ENCODE data around the gene ALAS1.

The ALAS1 gene

DNA sequence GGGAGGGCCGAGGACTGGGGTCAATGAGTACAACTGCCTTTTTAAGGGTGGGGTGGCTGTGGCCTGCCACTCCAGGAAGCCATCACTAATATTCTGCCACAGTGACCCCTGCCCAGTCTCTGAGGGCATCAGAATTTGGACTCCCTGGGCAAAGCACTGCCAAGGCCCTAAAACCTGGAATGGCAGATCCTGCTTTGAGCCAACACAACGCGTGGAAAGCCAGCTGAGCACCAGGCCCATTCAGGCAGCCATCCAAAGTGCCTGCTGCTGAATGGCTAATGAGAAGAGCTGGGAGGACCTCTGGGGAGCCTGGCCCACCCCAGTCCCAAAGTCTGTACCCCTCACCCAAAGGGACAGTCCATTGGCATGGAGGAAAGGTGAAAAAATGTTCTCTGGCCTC, 36.0 kb downstream of the ALAS1 start:
- DNase-seq (ENCODE audit: low read depth, low spot score): no peak

DNA sequence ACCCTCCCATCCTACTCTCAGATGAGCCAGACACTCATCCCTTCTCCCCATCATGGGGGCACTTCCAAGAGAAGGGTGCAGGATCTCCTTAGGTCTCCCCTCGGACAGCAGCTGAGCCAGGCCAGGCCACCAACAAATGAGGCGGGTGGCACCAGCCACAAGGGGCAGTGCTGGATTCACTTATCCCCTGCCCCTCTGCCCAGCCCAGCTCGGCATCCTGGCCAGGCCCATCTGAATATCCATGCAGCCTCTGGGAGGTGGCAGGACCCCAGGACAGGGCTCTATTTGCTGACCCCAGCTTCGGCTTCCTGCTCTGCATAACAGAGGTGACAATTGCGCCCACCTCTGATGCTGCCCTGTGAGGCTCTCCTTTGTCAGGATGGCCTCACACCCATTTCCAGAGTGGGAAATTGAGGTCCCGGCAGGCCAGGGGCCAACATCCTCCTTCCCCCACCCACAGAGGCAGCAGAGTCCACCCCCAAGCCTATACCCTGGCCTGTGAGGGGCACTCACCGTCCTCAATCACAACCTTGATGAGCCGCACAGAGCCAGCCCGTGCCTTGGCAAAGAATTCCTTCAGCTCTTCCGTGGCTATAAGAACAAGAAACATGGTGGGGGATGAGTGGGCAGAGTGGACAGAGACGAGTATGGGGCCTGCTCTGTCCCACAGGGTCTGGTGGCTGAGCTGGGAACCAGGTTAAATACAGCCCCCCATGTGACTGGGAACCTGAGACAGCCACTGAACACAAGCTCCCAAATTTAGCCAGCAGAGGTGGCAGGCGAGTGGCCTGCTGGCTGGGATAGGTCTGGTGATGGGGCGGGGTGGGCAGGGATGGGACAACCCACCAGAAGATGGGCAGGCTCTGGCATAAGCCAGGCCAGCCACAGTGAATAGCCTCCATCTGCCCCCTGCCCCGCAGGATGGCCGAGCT, 36.8 kb downstream of the ALAS1 start:
- no peak for DNase-seq (ENCODE audit: low read depth, low spot score)

DNA sequence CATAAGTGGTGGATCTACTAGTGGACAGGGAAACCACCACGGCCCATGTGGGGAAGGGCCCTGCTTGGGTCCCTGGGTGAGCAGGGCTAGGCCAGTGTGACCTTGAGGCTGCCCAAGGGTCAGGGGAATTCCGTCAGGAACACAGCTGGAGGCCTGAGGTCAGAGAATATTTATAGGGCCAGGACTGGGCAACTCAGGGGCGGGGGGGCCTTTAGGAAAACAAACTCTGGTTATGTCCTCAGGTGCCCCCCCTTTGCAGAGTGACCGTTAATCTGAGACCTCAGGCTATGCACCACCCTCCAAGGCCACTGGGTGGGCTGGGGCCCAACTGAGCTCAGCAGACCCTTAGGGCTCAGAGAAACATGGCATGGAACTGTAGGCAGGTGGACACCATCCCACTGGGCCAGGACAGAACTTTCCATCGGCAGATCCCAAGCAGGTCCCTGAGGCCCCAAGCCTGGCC, 38.5 kb downstream of the ALAS1 start:
- DNase-seq (ENCODE audit: low read depth, low spot score): no peak

DNA sequence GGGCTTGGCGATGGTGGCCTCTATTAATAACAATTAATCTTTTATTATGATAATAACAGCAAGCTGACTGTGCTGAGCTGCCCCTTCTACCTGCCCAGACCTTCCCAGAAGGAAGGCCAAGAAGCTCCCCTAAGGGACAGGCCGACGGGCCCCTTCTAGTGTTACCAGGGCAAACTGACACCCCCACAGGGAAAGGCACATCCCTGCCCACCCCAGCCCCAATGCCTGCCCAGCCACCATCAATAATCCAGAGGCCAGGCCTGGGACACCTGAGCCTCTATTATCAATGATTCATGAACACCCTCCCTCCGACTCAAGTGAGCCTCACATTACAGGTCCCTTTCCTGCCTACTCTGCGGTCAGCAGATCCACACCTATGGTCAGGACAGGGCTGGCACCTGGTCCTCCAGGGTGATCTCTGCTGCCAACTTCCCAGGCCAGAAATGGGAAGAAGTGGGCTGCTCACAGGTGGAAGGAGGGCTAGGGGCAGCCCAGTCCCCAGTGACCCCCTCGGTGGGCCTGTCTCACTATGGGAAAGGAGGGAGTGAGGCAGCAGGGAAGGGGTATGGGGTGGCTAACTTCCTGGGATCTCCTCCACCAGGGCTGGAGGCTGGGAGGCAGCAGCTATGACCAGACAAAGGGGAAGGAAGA, 39.2 kb downstream of the ALAS1 start:
- no peak for DNase-seq (ENCODE audit: low read depth, low spot score)

DNA sequence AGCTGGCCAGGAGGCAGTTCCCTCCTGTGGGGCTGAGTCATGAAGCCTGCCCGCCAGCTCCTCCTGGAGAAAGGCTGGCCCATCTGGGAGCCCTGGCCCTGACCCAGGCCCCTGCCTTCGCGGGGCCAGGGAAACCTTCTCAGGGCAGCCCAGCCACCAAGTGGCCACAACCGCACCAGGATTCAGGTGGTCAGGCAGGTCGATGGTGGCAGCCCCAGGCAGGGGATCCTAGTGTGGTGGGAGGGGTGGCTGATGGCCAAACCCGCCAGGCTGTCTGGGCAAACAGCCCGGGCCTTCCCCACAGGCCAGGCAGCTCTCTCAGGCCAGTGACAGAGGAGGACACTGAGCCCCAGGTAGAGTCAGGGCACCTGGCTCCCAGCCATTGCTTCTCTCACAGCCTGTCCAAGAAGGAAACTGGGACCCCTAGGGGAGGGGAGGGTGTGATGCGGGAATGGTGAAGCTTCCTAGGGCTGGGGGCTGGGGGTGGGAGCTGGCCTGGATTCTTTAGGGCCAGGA, 39.8 kb downstream of the ALAS1 start:
- peak; percentile 95 for DNase-seq (ENCODE audit: low read depth, low spot score)

DNA sequence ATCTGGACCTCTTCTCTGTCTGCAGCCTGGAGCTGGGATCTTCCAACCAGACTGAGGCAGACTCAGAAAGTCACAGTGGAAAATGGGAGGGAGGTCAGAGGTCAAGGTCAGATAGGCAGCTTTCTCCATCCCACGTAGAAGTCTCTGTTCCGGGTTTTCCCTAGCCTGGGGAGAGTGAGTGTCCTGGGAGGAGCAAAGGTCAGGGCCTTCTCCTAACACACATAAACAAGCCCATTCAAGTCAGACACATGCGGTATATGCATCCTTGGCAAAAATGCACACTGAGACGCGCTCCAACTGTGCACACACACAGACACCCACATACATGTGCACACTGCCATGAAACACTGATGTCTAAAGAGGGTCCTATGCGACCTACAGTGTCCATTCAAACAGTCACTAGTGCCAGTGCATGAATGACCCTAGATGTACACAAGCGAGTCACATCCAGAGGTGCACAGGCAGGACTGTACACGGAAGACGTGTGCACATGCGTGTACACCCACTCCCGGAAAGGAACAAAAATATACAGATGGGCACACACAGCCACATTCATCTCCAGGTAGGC, 40.3 kb downstream of the ALAS1 start:
- DNase-seq (ENCODE audit: low read depth, low spot score): peak; percentile 41

DNA sequence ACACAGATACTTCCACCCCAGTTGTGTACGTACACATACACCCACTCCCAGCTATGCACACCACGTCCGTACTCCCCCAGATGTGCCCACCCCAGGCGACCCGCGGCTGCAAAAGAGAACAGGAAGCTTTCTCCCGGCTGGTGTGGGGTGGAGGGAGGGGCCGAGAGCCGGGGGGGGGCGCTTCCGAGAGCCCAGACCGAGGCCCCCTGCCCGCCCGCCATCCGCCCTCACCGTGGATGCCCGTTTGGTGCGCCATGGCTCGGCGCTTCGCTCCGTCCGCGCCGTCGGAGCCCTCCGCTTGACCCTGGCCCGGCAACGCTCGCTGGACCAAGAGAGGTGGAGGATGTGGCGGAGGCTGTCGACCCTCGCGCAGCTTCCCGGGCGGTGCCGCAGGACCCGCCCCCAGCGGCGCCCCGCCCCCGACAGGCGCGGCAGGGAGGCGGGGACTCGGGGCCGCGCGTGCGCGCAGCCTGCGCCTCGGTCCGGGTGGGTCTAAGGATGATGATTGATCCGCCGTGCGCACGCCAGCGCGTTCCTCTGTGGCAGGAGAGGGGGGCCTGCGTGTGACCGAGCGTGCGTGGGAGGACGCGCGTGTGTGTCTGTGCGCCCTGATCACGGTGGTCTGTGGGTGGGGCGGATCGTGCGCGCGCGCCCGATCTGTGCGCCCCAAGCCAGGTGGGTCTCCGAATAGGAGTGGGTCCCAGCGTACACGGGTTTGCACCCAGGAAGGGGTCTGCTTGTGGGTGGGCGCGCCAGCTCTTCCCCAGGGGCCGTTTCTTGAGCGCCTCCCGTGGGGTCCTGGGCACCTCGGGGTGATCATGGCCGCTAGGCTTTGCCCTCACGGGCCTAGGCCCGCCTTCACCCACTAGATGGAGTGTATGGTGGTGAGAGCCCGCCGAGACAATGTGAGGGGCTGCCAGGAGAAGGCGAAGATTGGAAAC, 41.1 kb downstream of the ALAS1 start, which contains the start of gene TWF2:
TWF2 (minus strand) TSS at position 398 of the 941 bp plus-strand sequence; CDS start at position 256, 142 bp downstream.
- DNase-seq (ENCODE audit: low read depth, low spot score): peak; percentile 94

DNA sequence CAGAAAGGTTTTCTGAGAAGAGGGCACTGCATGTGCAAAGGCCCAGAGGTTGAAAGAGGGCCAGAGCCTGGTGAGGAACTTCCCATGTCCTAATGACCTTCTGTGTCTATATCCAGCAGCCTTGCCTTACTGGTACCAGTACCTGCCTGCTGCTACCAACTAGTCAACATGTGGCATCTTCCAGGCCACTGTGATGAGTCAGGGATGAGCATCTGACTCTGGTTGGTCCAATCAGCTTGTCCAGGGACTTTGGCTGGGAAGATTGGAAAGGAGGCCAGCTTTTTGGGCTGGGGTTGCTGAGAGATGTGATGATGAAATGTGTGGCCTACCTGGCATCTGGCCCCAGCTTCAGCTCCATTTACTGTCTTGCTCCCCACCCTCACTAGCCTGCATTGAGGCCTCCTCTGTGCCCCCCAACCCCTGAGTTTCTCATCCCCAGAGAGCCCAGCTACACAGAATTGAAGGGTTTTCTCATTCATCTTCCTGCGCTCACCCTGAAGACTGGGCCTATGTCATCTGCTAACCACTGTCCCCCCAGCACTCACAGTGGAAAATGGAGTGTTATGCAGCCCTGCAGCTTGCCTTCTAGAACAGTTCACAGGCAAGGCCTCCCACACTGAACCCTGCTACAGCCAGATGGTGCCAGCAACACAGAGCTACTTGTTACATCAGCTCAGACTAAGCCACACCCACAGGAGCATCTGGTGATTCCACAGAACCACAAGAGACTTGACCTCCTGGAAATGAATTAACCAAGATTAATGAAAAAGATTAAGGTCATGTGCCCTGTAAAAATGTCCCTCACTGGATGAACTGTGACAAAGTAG, 42.3 kb downstream of the ALAS1 start:
- DNase-seq (ENCODE audit: low read depth, low spot score): peak; percentile 69

DNA sequence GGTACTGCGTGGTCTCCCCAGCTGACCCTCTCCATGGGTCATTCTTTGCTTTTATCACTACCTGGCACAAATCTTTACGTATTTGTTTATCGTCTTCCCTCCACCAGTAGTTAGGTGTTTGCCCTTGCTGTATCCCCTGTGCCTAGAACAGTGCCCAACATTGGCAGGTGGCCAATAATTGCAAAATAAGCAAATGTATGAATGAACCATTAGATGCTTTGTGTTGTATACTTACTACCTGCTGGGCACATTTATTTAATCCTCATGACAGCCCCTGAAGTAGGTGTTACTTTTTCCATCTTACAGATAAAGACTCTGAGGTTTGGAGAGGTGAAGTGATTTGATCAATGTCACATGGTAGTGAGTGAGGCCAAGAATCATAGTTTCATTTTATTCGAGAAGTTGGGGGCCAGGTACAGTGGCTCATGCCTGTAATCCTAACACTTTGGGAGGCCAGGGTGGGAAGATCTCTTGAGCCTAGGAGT, 43.0 kb downstream of the ALAS1 start:
- DNase-seq (ENCODE audit: low read depth, low spot score): no peak

DNA sequence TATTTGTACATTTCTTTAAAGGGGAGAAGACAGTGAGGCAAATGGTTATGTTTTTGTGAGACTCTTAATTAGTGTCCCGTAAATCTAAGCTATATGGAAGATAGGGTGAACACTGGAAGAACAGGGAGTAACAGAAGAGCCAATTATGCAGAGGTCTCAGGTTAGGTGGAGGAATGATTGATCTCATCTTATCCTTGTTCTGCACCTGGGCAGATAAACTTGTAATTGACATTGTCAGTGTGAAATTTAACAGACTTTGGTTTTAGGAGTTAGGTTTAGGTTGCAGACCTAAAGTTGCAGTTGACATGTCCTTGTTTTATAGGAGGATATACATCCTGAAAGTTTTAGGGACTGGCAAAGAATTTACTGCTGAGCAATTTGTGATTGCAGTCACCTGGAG, 44.1 kb downstream of the ALAS1 start:
- no peak for DNase-seq (ENCODE audit: low read depth, low spot score)

DNA sequence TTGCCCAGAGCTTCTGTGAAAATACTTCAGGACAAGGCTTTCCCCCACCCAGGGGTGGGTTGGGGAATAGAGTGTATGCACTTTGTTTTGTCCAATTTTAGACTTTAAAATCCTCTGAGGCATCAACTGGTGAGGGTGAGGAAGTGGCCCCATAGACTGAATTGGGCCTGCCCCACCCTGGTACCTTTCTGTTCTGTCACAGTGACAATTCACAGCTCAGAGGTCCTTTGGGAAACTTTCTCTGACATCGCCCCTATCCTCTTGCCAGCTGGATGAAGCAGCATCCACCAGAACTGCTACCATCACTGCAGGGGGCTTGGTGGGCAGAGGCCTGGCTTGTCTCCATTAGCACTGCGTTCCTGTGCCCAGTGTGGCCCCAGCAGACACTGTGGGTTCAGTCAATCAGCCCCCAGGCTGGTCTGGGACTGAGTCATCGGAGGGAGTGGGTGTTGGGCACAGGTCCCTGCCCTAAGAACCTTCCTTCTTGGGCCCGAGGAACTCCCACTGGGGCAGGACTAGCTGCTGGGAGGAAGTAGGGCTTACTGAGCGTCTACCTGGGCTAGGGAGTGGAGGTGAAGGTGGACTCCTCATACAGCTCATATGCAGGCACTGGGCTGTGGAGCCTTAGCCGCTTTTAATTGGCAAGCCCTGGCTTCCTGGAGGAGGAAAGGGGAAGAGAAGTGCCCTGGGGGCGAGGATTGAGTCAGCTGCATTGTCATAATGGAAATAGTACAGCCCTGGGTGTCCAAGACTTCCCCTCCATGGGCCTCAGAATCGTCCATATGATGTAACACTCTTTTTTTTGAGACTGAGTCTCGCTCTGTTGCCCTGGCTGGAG, 46.0 kb downstream of the ALAS1 start:
- DNase-seq (ENCODE audit: low read depth, low spot score): no peak

DNA sequence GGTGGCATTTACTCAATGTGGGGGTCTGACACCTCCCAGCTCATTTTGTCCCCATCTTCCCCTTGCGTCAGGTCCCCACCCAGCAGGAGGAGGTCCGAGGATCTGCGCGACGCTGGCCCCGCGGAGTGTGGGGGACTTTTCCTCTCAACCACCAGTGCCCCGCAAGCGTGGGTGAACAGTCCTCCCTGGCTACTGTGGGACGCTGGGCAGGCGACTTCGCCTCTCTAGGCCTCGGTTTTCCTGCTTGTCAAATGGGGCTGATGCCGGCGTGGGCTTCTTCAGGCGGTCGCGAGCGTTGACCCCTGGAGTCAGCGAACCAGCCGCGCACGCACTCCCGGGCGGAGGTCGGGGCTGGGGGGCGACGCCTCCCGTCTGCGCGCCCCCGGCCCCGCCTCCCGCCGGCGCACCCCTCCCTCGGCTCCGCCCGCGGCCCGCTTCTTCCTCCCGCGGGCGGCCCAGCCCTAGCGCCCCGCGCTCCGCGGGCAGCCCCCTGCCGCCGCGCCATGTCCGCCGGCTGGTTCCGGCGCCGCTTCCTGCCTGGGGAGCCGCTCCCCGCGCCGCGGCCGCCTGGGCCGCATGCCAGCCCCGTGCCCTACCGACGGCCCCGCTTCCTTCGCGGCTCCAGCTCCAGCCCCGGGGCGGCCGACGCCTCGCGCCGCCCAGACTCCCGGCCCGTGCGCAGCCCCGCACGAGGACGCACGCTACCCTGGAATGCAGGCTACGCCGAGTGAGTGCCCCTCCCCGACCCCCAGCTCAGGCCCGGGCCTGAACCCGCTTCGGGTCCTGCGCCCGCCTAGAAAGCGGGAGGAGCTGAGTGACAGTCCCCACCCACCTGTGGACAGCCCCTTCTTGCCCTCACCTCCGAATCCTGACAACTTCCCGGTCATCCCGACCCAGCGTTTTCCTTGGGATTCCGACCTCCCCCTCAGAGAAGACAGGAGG, 47.6 kb downstream of the ALAS1 start, which contains the start of gene PPM1M:
PPM1M (plus strand) TSS at position 438 of the 942 bp plus-strand sequence; CDS start at position 504, 66 bp downstream.
- peak; percentile 79 for DNase-seq (ENCODE audit: low read depth, low spot score)

DNA sequence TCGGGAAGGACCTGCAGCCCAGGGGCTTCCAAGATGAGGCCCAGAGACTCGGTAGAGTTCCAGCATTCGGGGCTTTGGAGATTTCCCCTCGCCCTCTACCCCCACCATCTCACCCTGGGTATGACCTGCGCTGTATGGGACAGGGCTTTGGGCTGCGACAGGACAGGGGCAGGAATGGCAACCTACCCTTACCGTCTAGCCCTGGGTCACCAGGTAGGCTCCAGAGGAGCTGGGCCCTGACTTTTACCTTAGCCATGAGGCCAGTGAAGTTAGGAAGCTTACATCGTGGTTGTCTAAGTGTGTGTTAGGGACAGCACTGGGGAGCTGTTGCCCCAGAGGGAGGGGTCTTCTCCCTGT, 48.3 kb downstream of the ALAS1 start:
- DNase-seq (ENCODE audit: low read depth, low spot score): no peak

DNA sequence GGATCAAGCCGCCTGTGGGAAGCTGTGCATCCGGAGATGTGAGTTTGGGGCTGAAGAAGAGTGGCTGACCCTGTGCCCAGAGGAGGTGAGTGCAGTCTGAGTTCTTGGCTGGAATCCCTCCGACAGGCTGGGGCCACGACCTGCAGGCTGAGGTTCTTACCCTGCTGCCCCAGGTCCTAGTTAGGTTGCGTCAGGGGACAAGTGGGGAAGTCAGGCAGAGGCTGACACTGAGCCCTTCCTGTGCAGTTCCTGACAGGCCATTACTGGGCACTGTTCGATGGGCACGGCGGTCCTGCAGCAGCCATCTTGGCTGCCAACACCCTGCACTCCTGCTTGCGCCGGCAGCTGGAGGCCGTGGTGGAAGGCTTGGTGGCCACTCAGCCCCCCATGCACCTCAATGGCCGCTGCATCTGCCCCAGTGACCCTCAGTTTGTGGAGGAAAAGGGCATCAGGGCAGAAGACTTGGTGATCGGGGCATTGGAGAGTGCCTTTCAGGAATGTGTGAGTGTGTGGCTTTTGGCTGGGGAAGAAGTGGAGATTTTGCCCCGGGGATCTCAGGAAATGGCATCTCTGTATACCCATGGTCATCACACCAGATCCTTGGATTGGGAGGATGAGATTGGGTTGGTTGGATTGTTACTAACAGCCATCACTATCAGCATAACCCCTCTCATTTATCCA, 48.9 kb downstream of the ALAS1 start:
- no peak for DNase-seq (ENCODE audit: low read depth, low spot score)

DNA sequence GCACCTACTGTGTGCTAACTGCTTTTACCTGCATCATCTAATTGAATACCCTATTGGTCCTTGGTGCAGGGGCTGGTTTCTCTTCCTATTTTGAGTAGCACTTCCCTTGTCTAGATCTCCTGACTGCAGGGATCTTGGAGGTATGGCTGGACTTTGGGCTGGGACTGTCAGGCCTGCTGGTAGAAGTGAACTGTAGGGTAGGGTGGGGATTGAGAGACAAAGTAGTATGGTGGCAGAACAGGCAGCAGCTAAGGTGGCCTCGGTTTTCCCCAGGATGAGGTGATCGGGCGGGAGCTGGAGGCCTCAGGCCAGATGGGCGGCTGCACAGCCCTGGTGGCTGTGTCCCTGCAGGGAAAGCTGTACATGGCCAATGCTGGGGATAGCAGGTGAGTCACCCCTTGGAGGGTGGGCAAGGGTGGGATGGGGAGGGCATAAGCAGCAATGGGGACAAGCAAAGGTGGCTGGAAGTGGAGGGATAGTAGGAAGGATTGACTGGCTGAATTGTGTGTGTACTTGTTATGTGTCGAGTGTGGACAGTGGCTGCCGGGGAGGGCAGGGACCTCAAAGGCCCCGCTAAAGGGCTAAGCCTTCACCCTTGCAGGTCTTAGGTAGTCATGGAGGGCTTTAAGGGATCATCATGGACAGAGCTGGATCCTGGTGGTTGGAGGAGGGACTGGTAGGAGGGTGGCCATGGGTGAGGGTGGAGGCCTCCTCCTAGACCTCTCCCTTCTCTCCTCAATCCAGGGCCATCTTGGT, 49.6 kb downstream of the ALAS1 start:
- DNase-seq (ENCODE audit: low read depth, low spot score): no peak

DNA sequence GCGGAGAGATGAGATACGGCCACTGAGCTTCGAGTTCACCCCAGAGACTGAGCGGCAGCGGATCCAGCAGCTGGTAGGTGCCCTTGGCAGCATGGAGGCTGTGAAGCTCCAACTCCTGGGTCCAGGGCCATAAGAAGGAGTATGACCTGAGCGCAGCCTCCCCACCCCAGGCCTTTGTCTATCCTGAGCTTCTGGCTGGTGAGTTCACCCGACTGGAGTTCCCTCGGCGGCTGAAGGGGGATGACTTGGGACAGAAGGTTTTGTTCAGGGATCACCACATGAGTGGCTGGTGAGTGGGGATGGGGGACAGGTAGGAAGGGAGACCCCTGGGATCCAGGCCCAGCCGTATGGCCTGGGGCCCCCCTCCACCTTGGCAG, 50.2 kb downstream of the ALAS1 start:
- no peak for DNase-seq (ENCODE audit: low read depth, low spot score)
